GM12878 (cell line): Measurements from ENCODE around the gene KRTAP20-1. TPM values are rescaled to one million over a fixed set of nuclear protein-coding genes. Genes with fewer than 3 reads are reported as not detected.

Experiments
- ATAC-seq: fragments of 200-7000 bp; cut with Tn5 transposase; 3 replicates; pipeline ENCODE4 v1.9.1; 2020; ENCODE audit warnings: mild to moderate bottlenecking, moderate library complexity
- BruUV-seq: library from RNA; stranded (reverse); fragments of 400-500 nt; replicated peaks from 2 replicates; lab custom pipeline; 2021; lab: Mats Ljungman, UMichigan
- CTCF ChIA-PET: fragments of 300-600 bp; sonication (Branson Sonifier 250); formaldehyde crosslinking; extraction: SDS; loops from one replicate; lab custom pipeline; 2021; ENCODE audit warnings: inconsistent platforms; lab: Yijun Ruan, JAX
- POLR2A ChIA-PET: fragments of 350-600 bp; formaldehyde crosslinking; extraction: SDS; loops from one replicate; lab custom pipeline; 2021; ENCODE audit warnings: inconsistent platforms; lab: Charles Lee
- RAD21 ChIA-PET: fragments of 300-600 bp; sonication (Branson Sonifier 250); formaldehyde crosslinking; loops from one replicate; lab custom pipeline; 2023; ENCODE audit warnings: antibody characterized with exemption; ENCODE audit not compliant: unreplicated experiment; lab: Charles Lee
- SMC1A ChIA-PET: fragments of 300-600 bp; sonication (Branson Sonifier 250); formaldehyde crosslinking; loops from one replicate; lab custom pipeline; 2023; ENCODE audit not compliant: unreplicated experiment, uncharacterized antibody; lab: Charles Lee
- DNase-seq: peaks from one replicate; pipeline ENCODE4 v3.0.0-alpha.2; 2011; ENCODE audit warnings: low read depth, low spot score
- FAIRE-seq: peaks from 3 replicates; lab custom pipeline; 2011; peaks lifted over from hg19 to GRCh38; lab: Jason Lieb, UNC
- H2AFZ ChIP-seq: 2 replicates; pipeline ENCODE4 v1.6.0; 2011; ENCODE audit warnings: low read depth, low read length, control low read depth; ENCODE audit not compliant: control insufficient read depth
- H3K27ac ChIP-seq: 2 replicates; pipeline ENCODE4 v1.5.1; 2011; ENCODE audit warnings: control low read depth; ENCODE audit not compliant: control insufficient read depth, insufficient read depth
- H3K27me3 ChIP-seq, 2 experiments: replicated peaks in 1 of 2; 2 replicates each; pipeline versions ENCODE4 v1.6.0 to v1.6.1; 2011; ENCODE audit warnings: low read length in 1 of 2; ENCODE audit not compliant: control insufficient read depth in 2 of 2, insufficient read depth in 2 of 2
- H3K36me3 ChIP-seq, 2 experiments: 2 replicates each; pipeline ENCODE4 v1.5.1; 2011; ENCODE audit warnings: low read length in 1 of 2; ENCODE audit not compliant: control insufficient read depth in 2 of 2, insufficient read depth in 2 of 2
- H3K4me1 ChIP-seq: 2 replicates; pipeline ENCODE4 v1.6.1; 2011; ENCODE audit warnings: mild to moderate bottlenecking, low read length, moderate library complexity, mixed read lengths; ENCODE audit not compliant: control insufficient read depth, insufficient read depth
- H3K4me2 ChIP-seq: 2 replicates; pipeline ENCODE4 v1.6.0; 2011; ENCODE audit warnings: control low read depth; ENCODE audit not compliant: control insufficient read depth, insufficient read depth
- H3K4me3 ChIP-seq: fragments of 200-600 bp; sonication (generic); 2 replicates; pipeline ENCODE4 v1.5.1; 2016
- H3K79me2 ChIP-seq: 2 replicates; pipeline ENCODE4 v1.6.0; 2011; ENCODE audit warnings: low read length; ENCODE audit not compliant: control insufficient read depth, insufficient read depth
- H3K9ac ChIP-seq: 2 replicates; pipeline ENCODE4 v1.8.0; 2011; ENCODE audit warnings: low read length, control low read depth, mixed read lengths; ENCODE audit not compliant: control insufficient read depth, insufficient read depth
- H3K9me3 ChIP-seq: replicated peaks from 3 replicates; pipeline ENCODE4 v1.5.1; 2011; ENCODE audit warnings: mild to moderate bottlenecking, low read length; ENCODE audit not compliant: control insufficient read depth, insufficient read depth
- H4K20me1 ChIP-seq: 2 replicates; pipeline ENCODE4 v1.6.0; 2011; ENCODE audit not compliant: control insufficient read depth, insufficient read depth
- CREM ChIP-seq: IDR thresholded peaks from 2 replicates; pipeline ENCODE4 v1.6.1; 2014; ENCODE audit warnings: antibody characterized with exemption, low read depth
- DPF2 ChIP-seq: fragments of 450-650 bp; IDR thresholded peaks from 2 replicates; pipeline ENCODE4 v1.6.1; 2017; ENCODE audit warnings: mild to moderate bottlenecking
- EP300 ChIP-seq, 2 experiments: fragments of 150-350 bp in 1 of 2; IDR thresholded peaks; 2 replicates each; pipeline ENCODE4 v1.6.1; 2011 to 2012; ENCODE audit warnings: low read depth in 2 of 2, low read length in 2 of 2, borderline replicate concordance in 1 of 2, improper control_type of control experiment in 1 of 2, inconsistent platforms in 1 of 2; ENCODE audit not compliant: control insufficient read depth in 1 of 2
- GABPA ChIP-seq: IDR thresholded peaks from 2 replicates; pipeline ENCODE4 v1.6.1; 2014; ENCODE audit warnings: antibody characterized with exemption, low read depth, mild to moderate bottlenecking, inconsistent platforms
- HDAC6 ChIP-seq: fragments of 200-600 bp; sonication (generic); IDR thresholded peaks from one replicate; pipeline ENCODE4 v1.8.0; 2017; ENCODE audit warnings: antibody characterized with exemption; ENCODE audit not compliant: unreplicated experiment
- IRF4 ChIP-seq: IDR thresholded peaks from 2 replicates; pipeline ENCODE4 v1.6.1; 2011; ENCODE audit warnings: low read depth, low read length
- MTA3 ChIP-seq: IDR thresholded peaks from 2 replicates; pipeline ENCODE4 v1.6.1; 2012; ENCODE audit warnings: low read length, inconsistent platforms, borderline replicate concordance
- SUPT20H ChIP-seq: IDR thresholded peaks from 2 replicates; pipeline ENCODE4 v1.6.1; 2011; ENCODE audit warnings: low read depth, mild to moderate bottlenecking, low read length, moderate library complexity, borderline replicate concordance; ENCODE audit not compliant: control insufficient read depth
- ZBTB33 ChIP-seq: fragments of 450-650 bp; IDR thresholded peaks from 2 replicates; pipeline ENCODE4 v1.6.1; 2017; ENCODE audit warnings: mild to moderate bottlenecking
- ZNF207 ChIP-seq: fragments of 450-650 bp; IDR thresholded peaks from 2 replicates; pipeline ENCODE4 v1.6.1; 2014; ENCODE audit warnings: antibody characterized with exemption, mild to moderate bottlenecking, borderline replicate concordance
- WGBS: methylation state at CpG from one replicate; pipeline ENCODE4 v1.1.6; 2016; ENCODE audit warnings: low lambda C conversion rate; ENCODE audit not compliant: insufficient replicate concordance, insufficient coverage; ENCODE audit errors: missing lambda C conversion rate; 5-methylcytosine and 5-hydroxymethylcytosine counted together
- in situ Hi-C: fragments of 300-500 bp; cut with MboI; formaldehyde crosslinking; loops from 9 replicates; pipeline ENCODE4 v1.14.3; 2018; ENCODE audit warnings: mixed read lengths
- intact Hi-C: fragments of 100-400 bp; cut with micrococcal nuclease; formaldehyde crosslinking; loops from one replicate; pipeline ENCODE4 v1.14.2; 2022; ENCODE audit not compliant: unreplicated experiment
- polyA plus RNA-seq, 11 experiments: library from polyadenylated mRNA; depleted of rRNA in 4 of 11; unstranded in 6 of 11; stranded (reverse) in 5 of 11; fragments of >200 nt; fragmentation: Nextera tagmentation in 4 of 11; fragmentation: Illumina TruSeq in 1 of 11; extraction: Ambion mirVana in 4 of 11; extraction: Trizol in 1 of 11; gene quantifications; 1 replicate in 1 of 11; 2 replicates in 10 of 11; pipeline versions ENCODE4 v1.2.1 to v1.2.3, GENCODE V29; 2011 to 2016; ENCODE audit warnings: inconsistent platforms in 2 of 11, missing spikeins in 2 of 11, low read depth in 1 of 11
- total RNA-seq, 4 experiments: library from RNA; depleted of rRNA in 3 of 4; stranded (reverse); fragments of >200 nt in 3 of 4; fragmentation: Illumina TruSeq in 1 of 4; extraction: Trizol in 1 of 4; gene quantifications; 2 replicates each; pipeline versions ENCODE4 v1.2.1 to v1.2.3, GENCODE V29; 2013 to 2021
- TF ChIP-seq, protein P1 (sequence below): fragments of 450-650 bp; formaldehyde crosslinking; IDR thresholded peaks from 2 replicates; pipeline ENCODE4 v1.5.0; 2022; ENCODE audit warnings: mild to moderate bottlenecking, missing genetic modification characterization

KRTAP20-1 gene
- total and polyA plus RNA-seq, 10 of the 15 experiments (the other 5 are each of a cell fraction or from before 2014, with no cell fraction given), result not detected

- TF ChIP-seq HDAC6, result no peak
- no peak for TF ChIP-seq ZNF207
- Histone ChIP-seq H3K36me3 (no peaks in the 10 kb centered on the region), H3K4me2 (no peak within 1 kb of the TSS), H3K27ac (no peak within 1 kb of the TSS), H3K4me1 (no peaks in the 10 kb centered on the region), H3K9ac (no peak within 1 kb of the TSS), H3K27me3 (no peaks in the 10 kb centered on the region), H3K4me3 (no peak within 1 kb of the TSS), H2AFZ (no peak within 1 kb of the TSS), H3K9me3 (no peaks in the 10 kb centered on the region), H4K20me1 (no peaks in the 10 kb centered on the region), H3K79me2 (no peaks in the 10 kb centered on the region)
- intact Hi-C loops (no loop called here), in situ Hi-C loops (no loop called here)
- ChIA-PET POLR2A (no interaction called here), CTCF (no interaction called here), RAD21 (no interaction called here), SMC1A (no interaction called here)
- WGBS, result 6% methylated on average over 1 of the region's 1 CpG
- BruUV-seq, result no TSS peak
- ATAC-seq (no peak), DNase-seq (no peak), FAIRE-seq (no peak)
Measured at GRCh38 chr21:30634906-30635305, 18.7 kb downstream of the KRTAP20-1 start, which contains the start of gene KRTAP20-2. KRTAP20-2 (plus strand) TSS chr21:30635206; CDS start chr21:30635264, 58 bp downstream.

DNA sequence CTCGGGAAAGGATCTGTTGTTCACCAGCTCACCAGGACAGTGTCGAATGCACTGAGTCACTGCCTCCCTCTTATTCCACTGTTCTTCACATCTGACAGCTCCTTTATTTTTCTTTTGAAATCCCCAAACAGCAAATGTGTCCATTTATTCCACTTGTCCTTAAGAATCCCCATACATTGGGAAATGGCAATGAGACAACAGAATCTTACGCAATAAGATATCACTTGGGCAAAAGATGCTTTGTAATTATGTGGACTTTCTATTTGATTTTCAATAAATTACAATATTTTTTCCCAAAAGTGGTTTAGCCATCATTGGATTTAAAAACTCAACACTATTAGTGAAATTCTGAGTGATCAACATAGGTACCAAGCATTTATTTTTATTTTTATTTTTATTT, 22.5 kb downstream of the KRTAP20-1 start:
- Histone ChIP-seq H2AFZ (no peak overlapping the region), H3K4me1 (no peaks in the 10 kb centered on the region), H3K9me3 (no peaks in the 10 kb centered on the region; the same call in 2 of the 3 replicates), H3K36me3 (no peaks in the 10 kb centered on the region), H3K27me3 (no peaks in the 10 kb centered on the region), H3K9ac (no peak overlapping the region), H3K4me2 (no peak overlapping the region), H3K27ac (no peak overlapping the region), H4K20me1 (no peaks in the 10 kb centered on the region)
- ChIA-PET RAD21 (no interaction called here), POLR2A (no interaction called here), CTCF (no interaction called here)
- in situ Hi-C loops (no loop called here), intact Hi-C loops (no loop called here)
- BruUV-seq, result no TSS peak
- ATAC-seq (no peak), FAIRE-seq (no peak)
- TF ChIP-seq GABPA (no peak), SUPT20H (no peak), MTA3 (no peak), IRF4 (no peak), ZBTB33 (no peak), DPF2 (no peak), EP300 (IDR thresholded peaks at IDR 0.05; ENCODE audit: borderline replicate concordance in 1 of 2, control insufficient read depth in 1 of 2, low read depth in 2 of 2, low read length in 2 of 2) (no peak), CREM (no peak)
- TF ChIP-seq, protein P1, sequence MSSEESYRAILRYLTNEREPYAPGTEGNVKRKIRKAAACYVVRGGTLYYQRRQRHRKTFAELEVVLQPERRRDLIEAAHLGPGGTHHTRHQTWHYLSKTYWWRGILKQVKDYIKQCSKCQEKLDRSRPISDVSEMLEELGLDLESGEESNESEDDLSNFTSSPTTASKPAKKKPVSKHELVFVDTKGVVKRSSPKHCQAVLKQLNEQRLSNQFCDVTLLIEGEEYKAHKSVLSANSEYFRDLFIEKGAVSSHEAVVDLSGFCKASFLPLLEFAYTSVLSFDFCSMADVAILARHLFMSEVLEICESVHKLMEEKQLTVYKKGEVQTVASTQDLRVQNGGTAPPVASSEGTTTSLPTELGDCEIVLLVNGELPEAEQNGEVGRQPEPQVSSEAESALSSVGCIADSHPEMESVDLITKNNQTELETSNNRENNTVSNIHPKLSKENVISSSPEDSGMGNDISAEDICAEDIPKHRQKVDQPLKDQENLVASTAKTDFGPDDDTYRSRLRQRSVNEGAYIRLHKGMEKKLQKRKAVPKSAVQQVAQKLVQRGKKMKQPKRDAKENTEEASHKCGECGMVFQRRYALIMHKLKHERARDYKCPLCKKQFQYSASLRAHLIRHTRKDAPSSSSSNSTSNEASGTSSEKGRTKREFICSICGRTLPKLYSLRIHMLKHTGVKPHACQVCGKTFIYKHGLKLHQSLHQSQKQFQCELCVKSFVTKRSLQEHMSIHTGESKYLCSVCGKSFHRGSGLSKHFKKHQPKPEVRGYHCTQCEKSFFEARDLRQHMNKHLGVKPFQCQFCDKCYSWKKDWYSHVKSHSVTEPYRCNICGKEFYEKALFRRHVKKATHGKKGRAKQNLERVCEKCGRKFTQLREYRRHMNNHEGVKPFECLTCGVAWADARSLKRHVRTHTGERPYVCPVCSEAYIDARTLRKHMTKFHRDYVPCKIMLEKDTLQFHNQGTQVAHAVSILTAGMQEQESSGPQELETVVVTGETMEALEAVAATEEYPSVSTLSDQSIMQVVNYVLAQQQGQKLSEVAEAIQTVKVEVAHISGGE (CRISPR knock-in tag), result no peak
- TF ChIP-seq, all 136 proteins: peak for 0
- 38% methylated on average over 3 of the region's 3 CpGs for WGBS
- SMC1A ChIA-PET, result no interaction called here
- no peaks in the 10 kb centered on the region for H3K79me2 ChIP-seq
- no peak for DNase-seq
- no peak overlapping the region for H3K4me3 ChIP-seq
